Colonic mucosa (tissue), 4 donors: ENCODE results near the gene NCOR1. TPM values are rescaled to one million over a fixed set of nuclear protein-coding genes. Genes with fewer than 3 reads are reported as not detected.
"Not testable (repeated sequence)": the region's sequence is repeated elsewhere in the genome, so short reads cannot be mapped to it uniquely, and the experiment has no call there.

ENCODE experiments used
- DNase-seq: peaks from one replicate; pipeline ENCODE4 v3.0.0-alpha.2; 2020
- H3K27ac ChIP-seq: fragments of 200-600 bp; one replicate; pipeline ENCODE4 v1.8.0; 2021
- H3K27me3 ChIP-seq: fragments of 200-600 bp; one replicate; pipeline ENCODE4 v1.8.0; 2021
- H3K36me3 ChIP-seq: fragments of 200-600 bp; one replicate; pipeline ENCODE4 v1.8.0; 2021
- H3K4me1 ChIP-seq: fragments of 200-600 bp; one replicate; pipeline ENCODE4 v1.8.0; 2021; ENCODE audit warnings: mild to moderate bottlenecking
- H3K4me3 ChIP-seq: fragments of 200-600 bp; one replicate; pipeline ENCODE4 v1.8.0; 2021
- H3K9ac ChIP-seq, 2 donors: one replicate each; pipeline ENCODE4 v1.7.0; 2013; ENCODE audit warnings: control low read depth in 2 of 2, low read depth in 2 of 2, low read length in 2 of 2
- H3K9me3 ChIP-seq: fragments of 200-600 bp; one replicate; pipeline ENCODE4 v1.8.0; 2021
- intact Hi-C: fragments of 100-400 bp; cut with DNase I; formaldehyde crosslinking; loops from one replicate; pipeline ENCODE4 v1.14.1; 2022
- total RNA-seq, 2 donors: library from RNA; stranded (reverse); fragmentation: NEBNext Ultra II Directional in 1 of 2; extraction: Animal tissue kit (Norgen Biotek cat#: 25700) in 1 of 2; gene quantifications; one replicate each; pipeline ENCODE4 v1.2.1, GENCODE V29; 2021
- TF ChIP-seq, protein P1 (sequence below): fragments of 200-600 bp; IDR thresholded peaks from one replicate; pipeline ENCODE4 v1.8.0; 2022; ENCODE audit warnings: antibody characterized with exemption, mild to moderate bottlenecking
- donor health status: healthy.
- donor health status: DM: no; HTN: no; CAD: no.
- donor health status: DM: no; HTN: no; CAD: no.

Gene NCOR1
- total RNA-seq, 2 donors from 2014 or later: 190 to 233 TPM

DNA sequence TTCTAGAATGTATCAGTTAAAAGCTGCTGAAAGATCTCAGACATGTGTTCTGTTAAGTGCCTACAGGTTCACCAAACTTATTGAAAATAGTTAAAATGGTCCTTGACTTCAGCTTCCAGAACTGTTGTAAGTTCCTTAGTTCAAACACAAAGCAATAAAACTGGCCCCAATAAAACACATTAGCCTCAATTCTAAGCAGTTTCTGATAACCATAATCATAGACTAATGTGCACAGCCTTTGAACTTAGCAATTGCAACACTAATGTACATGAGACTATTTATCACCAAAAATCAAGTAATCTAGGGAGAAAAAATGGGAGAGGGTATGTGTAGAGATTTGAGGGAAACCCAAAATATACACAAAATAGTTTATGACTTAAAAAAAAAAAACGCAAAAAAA is 17.1 kb upstream of the NCOR1 start:
- intact Hi-C loops: no loop called here
- H3K27me3 ChIP-seq: no peaks in the 10 kb centered on the region
- TF ChIP-seq, protein P1, sequence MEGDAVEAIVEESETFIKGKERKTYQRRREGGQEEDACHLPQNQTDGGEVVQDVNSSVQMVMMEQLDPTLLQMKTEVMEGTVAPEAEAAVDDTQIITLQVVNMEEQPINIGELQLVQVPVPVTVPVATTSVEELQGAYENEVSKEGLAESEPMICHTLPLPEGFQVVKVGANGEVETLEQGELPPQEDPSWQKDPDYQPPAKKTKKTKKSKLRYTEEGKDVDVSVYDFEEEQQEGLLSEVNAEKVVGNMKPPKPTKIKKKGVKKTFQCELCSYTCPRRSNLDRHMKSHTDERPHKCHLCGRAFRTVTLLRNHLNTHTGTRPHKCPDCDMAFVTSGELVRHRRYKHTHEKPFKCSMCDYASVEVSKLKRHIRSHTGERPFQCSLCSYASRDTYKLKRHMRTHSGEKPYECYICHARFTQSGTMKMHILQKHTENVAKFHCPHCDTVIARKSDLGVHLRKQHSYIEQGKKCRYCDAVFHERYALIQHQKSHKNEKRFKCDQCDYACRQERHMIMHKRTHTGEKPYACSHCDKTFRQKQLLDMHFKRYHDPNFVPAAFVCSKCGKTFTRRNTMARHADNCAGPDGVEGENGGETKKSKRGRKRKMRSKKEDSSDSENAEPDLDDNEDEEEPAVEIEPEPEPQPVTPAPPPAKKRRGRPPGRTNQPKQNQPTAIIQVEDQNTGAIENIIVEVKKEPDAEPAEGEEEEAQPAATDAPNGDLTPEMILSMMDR: no peak
- no peaks in the 10 kb centered on the region for H3K4me1 ChIP-seq
- H3K36me3 ChIP-seq: no peaks in the 10 kb centered on the region
- no peak overlapping the region for H3K9ac ChIP-seq
- H3K4me3 ChIP-seq: no peak overlapping the region
- no peak overlapping the region for H3K27ac ChIP-seq
- DNase-seq: no peak
- H3K9me3 ChIP-seq: no peaks in the 10 kb centered on the region

DNA sequence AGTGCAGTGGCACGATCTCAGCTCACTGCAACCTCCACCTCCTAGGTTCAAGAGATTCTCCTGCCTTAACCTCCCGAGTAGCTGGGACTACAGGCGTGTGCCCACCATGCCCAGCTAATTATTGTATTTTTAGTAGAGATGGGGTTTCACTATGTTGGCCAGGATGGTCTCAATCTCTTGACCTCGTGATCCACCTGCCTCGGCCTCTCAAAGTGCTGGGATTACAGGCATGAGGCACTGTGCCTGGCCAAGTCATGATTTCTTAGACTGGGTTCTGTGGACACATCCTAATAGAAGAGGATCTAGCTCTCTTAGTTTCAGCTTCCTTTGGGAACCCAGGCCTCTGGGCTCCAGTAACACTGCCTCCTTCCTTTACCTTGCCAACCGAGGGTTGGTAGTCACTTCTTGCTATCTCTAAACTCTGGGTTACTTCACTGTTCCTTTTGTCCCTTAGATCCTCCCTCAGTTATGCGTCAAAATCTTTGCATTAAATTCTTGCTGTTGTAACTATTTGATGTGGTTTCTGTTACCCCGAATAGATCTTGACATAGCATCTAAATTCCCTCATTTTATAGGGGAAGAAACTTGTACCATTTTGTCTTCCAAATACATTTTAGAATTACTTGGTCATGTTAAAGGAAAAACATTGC is 14.7 kb upstream of the NCOR1 start:
- H3K9me3 ChIP-seq, H3K4me1 ChIP-seq, H3K36me3 ChIP-seq, H3K27ac ChIP-seq, intact Hi-C loops, H3K4me3 ChIP-seq, DNase-seq, H3K9ac ChIP-seq, H3K27me3 ChIP-seq: not testable (repeated sequence)

DNA sequence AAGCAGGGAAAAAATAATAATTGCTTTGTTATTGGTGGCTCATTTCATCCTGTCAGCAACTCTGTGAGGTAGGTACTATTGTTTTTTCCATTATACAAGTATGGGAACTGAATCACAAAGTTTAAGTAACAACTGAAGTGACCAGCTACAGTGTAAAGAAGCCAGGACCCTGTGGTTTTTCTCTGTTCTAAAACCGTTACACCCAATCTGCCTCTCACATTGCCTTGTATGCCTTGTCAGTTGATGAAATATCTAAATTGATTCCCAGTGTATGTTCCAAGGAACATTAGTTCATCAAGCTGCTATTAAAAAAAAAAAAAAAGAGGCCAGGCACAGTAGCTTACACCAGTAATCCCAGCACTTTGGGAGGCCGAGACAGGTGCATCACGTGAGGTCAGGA is 7.1 kb upstream of the NCOR1 start:
- Histone ChIP-seq H3K27ac (no peak overlapping the region), H3K4me3 (no peak overlapping the region), H3K36me3 (no peaks in the 10 kb centered on the region), H3K9ac (no peak overlapping the region), H3K4me1 (no peaks in the 10 kb centered on the region), H3K9me3 (no peaks in the 10 kb centered on the region), H3K27me3 (no peaks in the 10 kb centered on the region)
- TF ChIP-seq, protein P1: no peak
- DNase-seq: no peak
- intact Hi-C loops: no loop called here

DNA sequence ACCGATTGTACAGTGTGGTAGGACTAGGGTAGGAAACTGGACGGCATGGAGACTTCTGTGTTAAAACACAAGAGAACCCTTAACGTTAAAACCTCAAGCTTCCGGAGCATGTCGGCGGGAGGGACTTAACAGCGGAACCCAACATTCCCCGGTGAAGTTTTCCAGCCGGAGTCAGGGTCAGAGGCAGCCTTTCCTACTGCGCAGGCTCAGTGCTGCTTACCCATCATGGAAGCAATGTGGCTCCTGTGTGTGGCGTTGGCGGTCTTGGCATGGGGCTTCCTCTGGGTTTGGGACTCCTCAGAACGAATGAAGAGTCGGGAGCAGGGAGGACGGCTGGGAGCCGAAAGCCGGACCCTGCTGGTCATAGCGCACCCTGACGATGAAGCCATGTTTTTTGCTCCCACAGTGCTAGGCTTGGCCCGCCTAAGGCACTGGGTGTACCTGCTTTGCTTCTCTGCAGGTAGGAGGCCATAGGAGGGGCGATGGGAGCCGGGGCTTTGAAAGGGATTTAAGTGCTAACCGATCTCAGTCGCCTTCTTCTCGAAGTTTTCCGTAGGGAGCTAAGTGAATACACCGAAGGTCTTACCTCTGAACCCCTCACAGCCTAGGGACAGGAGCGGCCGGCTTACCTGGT is 1.8 kb upstream of the NCOR1 start, which contains the start of gene PIGL:
PIGL (plus strand) TSS at position 209 of the 634 bp plus-strand sequence; CDS start at position 226, 17 bp downstream.
- Histone ChIP-seq H3K27ac (peak within 1 kb of the TSS; percentile 99), H3K36me3 (no peaks in the 10 kb centered on the region), H3K4me1 (no peaks in the 10 kb centered on the region), H3K9me3 (no peaks in the 10 kb centered on the region), H3K27me3 (no peaks in the 10 kb centered on the region), H3K9ac (peak within 1 kb of the TSS; percentile 92 to 97), H3K4me3 (peak within 1 kb of the TSS; percentile 65)
- DNase-seq: peak; percentile 93
- intact Hi-C loops: loop anchor here (2.0 kb wide), 1 partner anchor 70 kb away; no protein-coding TSS in a partner anchor
- TF ChIP-seq, protein P1: no peak

DNA sequence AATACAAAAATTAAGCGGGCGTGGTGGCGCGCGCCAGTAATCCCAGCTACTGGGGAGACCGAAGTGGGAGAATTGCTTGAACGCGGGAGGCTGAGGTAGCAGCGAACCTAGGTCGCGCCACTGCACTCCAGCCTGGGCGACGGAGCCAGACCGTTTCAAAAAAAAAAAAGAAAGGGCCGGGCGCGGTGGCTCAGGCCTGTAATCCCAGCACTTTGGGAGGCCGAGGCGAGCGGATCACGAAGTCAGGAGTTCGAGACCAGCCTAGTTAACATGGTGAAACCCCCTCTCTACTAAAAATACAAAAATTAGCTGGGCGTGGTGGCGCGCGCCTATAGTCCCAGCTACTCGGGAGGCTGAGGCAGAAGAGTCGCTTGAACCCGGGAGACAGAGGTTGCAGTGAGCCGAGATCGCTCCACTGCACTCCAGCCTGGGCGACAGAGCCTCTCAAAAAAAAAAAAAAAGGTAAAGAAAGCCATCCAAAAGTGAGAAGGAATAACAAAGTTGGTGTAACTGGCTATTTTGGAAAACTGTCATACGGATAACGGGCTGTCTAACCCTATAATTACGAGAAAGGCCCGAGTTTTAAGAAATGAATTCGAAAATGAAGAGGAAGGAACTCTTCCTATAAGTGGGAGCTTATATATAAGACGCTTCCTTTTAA is 1.1 kb upstream of the NCOR1 start:
- peak overlapping the region; percentile 99 for H3K27ac ChIP-seq
- not testable (repeated sequence) for H3K27me3 ChIP-seq, DNase-seq, H3K4me1 ChIP-seq, H3K36me3 ChIP-seq, H3K9me3 ChIP-seq
- H3K9ac ChIP-seq: peak overlapping the region; percentile 92 to 97
- peak overlapping the region; percentile 65 for H3K4me3 ChIP-seq
- intact Hi-C loops: loop anchor here (2.0 kb wide), 1 partner anchor 70 kb away; no protein-coding TSS in a partner anchor

DNA sequence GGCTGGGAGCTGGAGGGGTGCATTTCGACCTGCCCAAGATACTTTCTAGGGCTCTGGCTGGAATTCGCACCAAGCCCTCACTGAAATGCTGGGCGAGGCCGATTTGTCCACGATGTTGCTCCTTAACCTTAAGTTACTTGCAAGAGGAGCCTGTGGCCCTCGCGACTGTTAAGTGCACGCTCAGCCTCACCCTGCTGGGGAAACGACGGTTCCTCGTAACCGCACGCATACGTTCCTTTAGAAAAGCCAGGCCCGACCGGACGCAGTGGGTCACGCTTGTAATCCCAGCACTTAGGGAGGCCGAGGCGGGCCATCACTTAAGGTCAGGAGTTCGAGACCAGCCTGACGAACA is 607 bp upstream of the NCOR1 start:
- intact Hi-C loops: loop anchor here (2.0 kb wide), 1 partner anchor 71 kb away; no protein-coding TSS in a partner anchor
- TF ChIP-seq, protein P1: no peak
- Histone ChIP-seq H3K27ac (peak overlapping the region; percentile 99), H3K36me3 (no peaks in the 10 kb centered on the region), H3K4me3 (peak overlapping the region; percentile 65), H3K4me1 (no peaks in the 10 kb centered on the region), H3K27me3 (no peaks in the 10 kb centered on the region), H3K9ac (peak overlapping the region; percentile 85 to 97), H3K9me3 (no peaks in the 10 kb centered on the region)
- peak; percentile 72 for DNase-seq
